Kidney glomerular epithelial cell (primary cell): Measurements from ENCODE around the gene FOXK1.
"Not testable (repeated sequence)": the region's sequence is repeated elsewhere in the genome, so short reads cannot be mapped to it uniquely, and the experiment has no call there.

Experiments
- DNase-seq: peaks from one replicate; lab custom pipeline; 2025; lab: John Stamatoyannopoulos, UW

The FOXK1 gene

GRCh38 chr7:4786015-4786414 is 103.9 kb downstream of the FOXK1 start:
- no peak for DNase-seq

GRCh38 chr7:4787541-4787940 is 105.4 kb downstream of the FOXK1 start:
- no peak for DNase-seq

GRCh38 chr7:4787947-4788626 is 106.0 kb downstream of the FOXK1 start:
- no peak for DNase-seq

GRCh38 chr7:4788627-4789189 is 106.6 kb downstream of the FOXK1 start:
- DNase-seq: no peak

GRCh38 chr7:4789194-4790077 is 107.3 kb downstream of the FOXK1 start:
- no peak for DNase-seq

GRCh38 chr7:4790078-4790465 is 108.0 kb downstream of the FOXK1 start:
- no peak for DNase-seq

- DNase-seq: no peak
Measured at GRCh38 chr7:4790516-4790991, 108.5 kb downstream of the FOXK1 start.

- DNase-seq: no peak
Measured at GRCh38 chr7:4791101-4791737, 109.1 kb downstream of the FOXK1 start.

GRCh38 chr7:4791738-4792536 is 109.8 kb downstream of the FOXK1 start:
- peak; percentile 2 for DNase-seq

- DNase-seq: no peak
Measured at GRCh38 chr7:4792537-4793126, 110.5 kb downstream of the FOXK1 start.

GRCh38 chr7:4793385-4793993 is 111.4 kb downstream of the FOXK1 start:
- DNase-seq: not testable (repeated sequence)

- not testable (repeated sequence) for DNase-seq
Measured at GRCh38 chr7:4794171-4794570, 112.1 kb downstream of the FOXK1 start.

- DNase-seq: no peak
Measured at GRCh38 chr7:4794591-4795350, 112.7 kb downstream of the FOXK1 start.

GRCh38 chr7:4796453-4796852 is 114.4 kb downstream of the FOXK1 start:
- no peak for DNase-seq

- no peak for DNase-seq
Measured at GRCh38 chr7:4797858-4798705, 116.0 kb downstream of the FOXK1 start.

- no peak for DNase-seq
Measured at GRCh38 chr7:4798706-4799235, 116.7 kb downstream of the FOXK1 start.

GRCh38 chr7:4799508-4800268 is 117.6 kb downstream of the FOXK1 start:
- DNase-seq: no peak

- DNase-seq: no peak
Measured at GRCh38 chr7:4800487-4800886, 118.4 kb downstream of the FOXK1 start.
